ENCODE measurements around the gene CIRBP.

CIRBP gene

GRCh38 chr19:1268226-1269064 is 687 bp upstream of the CIRBP start:
- DNase-seq (ENCODE audit: low read depth) = no peak

- DNase-seq (ENCODE audit: low read depth) = peak; percentile 92
These were observed 513 bp downstream of the CIRBP start for GRCh38 chr19:1269478-1270212.

- no peak for DNase-seq (ENCODE audit: low read depth)
These were observed 1.2 kb downstream of the CIRBP start for GRCh38 chr19:1270213-1270853.

- DNase-seq (ENCODE audit: low read depth) = no peak
These were observed 1.9 kb downstream of the CIRBP start for GRCh38 chr19:1270854-1271527.

- no peak for DNase-seq (ENCODE audit: low read depth)
These were observed 2.6 kb downstream of the CIRBP start for GRCh38 chr19:1271528-1272422.

GRCh38 chr19:1272423-1273262 is 3.5 kb downstream of the CIRBP start:
- DNase-seq (ENCODE audit: low read depth) = no peak

GRCh38 chr19:1273263-1274041 is 4.3 kb downstream of the CIRBP start:
- DNase-seq (ENCODE audit: low read depth) = no peak

GRCh38 chr19:1274081-1274851 is 5.1 kb downstream of the CIRBP start:
- DNase-seq (ENCODE audit: low read depth) = no peak

- no peak for DNase-seq (ENCODE audit: low read depth)
These were observed 5.7 kb downstream of the CIRBP start for GRCh38 chr19:1274852-1275259.

- peak; percentile 96 for DNase-seq (ENCODE audit: low read depth)
These were observed 6.3 kb downstream of the CIRBP start, which contains the start of gene FAM174C for GRCh38 chr19:1275260-1275975. Gene FAM174C (plus strand): TSS chr19:1275530. CDS start chr19:1275550, 20 bp downstream.

GRCh38 chr19:1275976-1276627 is 7.0 kb downstream of the CIRBP start:
- no peak for DNase-seq (ENCODE audit: low read depth)

- DNase-seq (ENCODE audit: low read depth) = no peak
These were observed 7.5 kb downstream of the CIRBP start for GRCh38 chr19:1276628-1277022.

- no peak for DNase-seq (ENCODE audit: low read depth)
These were observed 7.9 kb downstream of the CIRBP start for GRCh38 chr19:1277061-1277460.

- no peak for DNase-seq (ENCODE audit: low read depth)
These were observed 8.9 kb downstream of the CIRBP start for GRCh38 chr19:1278074-1278473.

GRCh38 chr19:1278713-1279660 is 9.9 kb downstream of the CIRBP start:
- no peak for DNase-seq (ENCODE audit: low read depth)

GRCh38 chr19:1279782-1280341 is 10.7 kb downstream of the CIRBP start:
- peak; percentile 71 for DNase-seq (ENCODE audit: low read depth)
